GM21423 (cell line): Measurements from ENCODE around the gene KRT74.

Source experiments
- ATAC-seq: cut with Tn5 transposase; IDR thresholded peaks from one replicate; pipeline ENCODE4 v1.9.1; 2021; ENCODE audit warnings: mild to moderate bottlenecking, moderate library complexity; ENCODE audit not compliant: unreplicated experiment

KRT74 gene

GRCh38 chr12:52522346-52523011 is 51.2 kb downstream of the KRT74 start:
- ATAC-seq = no peak

GRCh38 chr12:52521568-52522266 is 51.9 kb downstream of the KRT74 start:
- ATAC-seq = no peak

DNA sequence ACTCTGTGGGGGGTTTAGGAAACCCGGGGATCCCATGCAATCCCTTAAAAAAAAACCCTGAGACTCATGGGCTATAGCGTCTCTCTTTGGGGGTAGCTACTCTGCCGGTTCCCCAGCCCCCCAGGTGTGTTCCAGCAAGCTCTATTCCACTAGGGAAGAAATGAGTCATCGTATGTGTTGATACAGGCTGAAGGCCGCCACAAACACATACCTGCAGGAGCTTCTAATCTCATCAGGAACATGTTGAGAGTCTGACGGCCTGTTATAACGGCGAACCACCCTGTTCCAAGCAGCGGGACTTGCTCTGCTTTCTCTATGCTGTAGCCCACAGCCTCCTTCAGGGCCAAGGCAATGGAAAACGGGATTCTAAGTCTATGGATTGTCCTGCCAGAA is 52.5 kb downstream of the KRT74 start:
- no peak for ATAC-seq

DNA sequence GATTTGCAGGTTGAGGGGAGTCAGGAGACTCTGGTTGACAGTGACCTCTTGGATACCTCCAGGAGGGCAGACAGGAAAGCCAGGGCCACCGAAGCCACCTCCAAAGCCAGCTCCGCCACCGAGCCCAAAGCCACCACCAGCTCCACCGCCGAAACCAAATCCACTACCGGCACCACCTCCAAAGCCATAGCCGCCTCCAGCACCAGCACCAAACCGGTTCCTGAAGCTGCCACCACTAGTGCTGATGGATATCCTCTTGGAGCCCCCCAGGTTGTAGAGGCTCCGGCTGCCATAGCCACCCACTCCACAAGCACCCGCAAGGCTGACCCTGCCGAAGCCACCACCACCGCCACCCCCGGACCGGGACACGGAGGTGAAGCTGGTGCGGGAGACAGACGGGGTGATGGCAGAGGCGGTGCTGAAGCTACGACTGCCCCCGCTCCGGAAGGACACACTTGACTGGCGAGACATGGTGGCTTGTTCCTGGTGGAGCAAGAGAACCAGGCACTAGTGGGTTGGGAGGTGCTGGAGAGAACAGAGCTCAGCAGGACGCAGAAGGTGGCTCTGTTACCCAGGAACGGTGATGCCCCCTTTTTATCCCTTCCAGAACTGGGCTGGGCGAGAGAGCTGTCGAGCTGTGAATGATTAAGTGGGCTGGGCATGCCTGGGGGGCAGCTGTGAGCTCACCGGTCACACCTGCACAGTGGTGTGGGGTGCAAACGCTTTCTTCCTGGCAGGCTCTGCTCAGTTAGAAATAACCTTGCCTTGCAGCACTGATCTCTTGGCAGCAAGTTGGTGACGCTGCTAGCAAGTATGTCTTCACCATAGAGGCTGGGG is 53.6 kb downstream of the KRT74 start, which contains the start of gene KRT5:
Gene KRT5, minus strand, starts transcription at position 569 of the 837 bp plus-strand sequence. Its CDS starts 98 bp downstream, at position 471.
- ATAC-seq = no peak

DNA sequence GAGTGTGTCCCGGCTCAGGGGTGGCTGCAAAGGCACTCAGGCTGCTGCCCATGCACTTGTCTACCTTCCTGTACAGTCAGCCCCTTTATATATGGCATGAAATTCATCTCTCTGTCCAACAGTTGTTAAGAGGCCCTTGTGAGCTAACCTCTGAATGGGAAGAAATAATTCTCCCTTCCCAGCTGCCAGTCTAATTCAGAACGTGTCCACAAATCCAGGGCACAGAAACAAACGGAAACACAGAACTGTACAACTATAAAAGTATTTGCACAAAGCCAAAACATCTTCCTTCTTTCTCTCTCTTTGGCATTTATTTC is 54.3 kb downstream of the KRT74 start:
- no peak for ATAC-seq

GRCh38 chr12:52518574-52519386 is 54.9 kb downstream of the KRT74 start:
- ATAC-seq = no peak

- ATAC-seq = no peak
These were observed 55.8 kb downstream of the KRT74 start for GRCh38 chr12:52517888-52518287.

GRCh38 chr12:52517005-52517835 is 56.4 kb downstream of the KRT74 start:
- no peak for ATAC-seq

DNA sequence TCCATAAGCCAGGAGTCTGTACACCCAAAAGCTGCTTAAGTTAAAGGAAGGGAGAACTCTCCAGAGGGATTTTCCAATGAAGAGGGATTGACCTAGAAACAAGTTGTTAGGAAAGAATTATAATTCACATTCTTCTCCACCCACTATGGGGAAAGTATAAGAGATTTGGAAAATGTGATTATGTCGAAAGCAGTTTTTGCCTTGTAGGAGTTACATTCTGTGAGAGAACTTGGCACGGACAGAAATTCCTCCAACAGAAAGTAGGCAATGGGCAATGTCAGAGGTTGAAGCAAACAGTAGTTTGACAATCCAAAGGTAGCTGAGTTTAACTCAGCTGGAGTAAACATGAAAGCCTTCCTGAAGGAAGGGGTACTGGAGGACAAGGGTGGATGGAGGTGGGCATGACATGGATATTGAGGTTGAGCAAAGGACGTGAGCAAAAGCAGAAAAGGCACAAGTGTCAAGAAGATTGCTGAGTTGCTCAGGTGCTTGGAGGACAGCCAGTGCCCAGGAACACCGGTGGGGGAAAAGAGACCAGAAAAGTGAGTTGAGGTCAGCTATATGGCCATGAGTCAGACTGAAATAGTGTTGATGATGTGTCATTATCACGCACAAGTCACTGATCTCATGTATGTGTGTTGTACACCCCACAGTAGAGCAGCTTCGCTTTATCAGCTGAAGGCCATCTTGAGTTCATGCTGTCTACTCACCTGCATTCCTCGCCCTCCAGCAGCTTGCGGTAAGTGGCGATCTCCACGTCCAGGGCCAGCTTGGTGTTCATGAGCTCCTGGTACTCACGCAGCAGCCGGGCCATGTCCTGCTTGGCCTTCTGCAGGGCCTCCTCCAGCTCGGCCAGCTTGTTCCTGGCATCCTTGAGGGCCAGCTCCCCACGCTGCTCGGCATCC is 57.5 kb downstream of the KRT74 start:
- ATAC-seq = no peak
